Left lung (tissue), 10 donors: ENCODE results near the gene FRMD5. TPM values are rescaled to one million over a fixed set of nuclear protein-coding genes. Genes with fewer than 3 reads are reported as not detected.

Experiments used
- ATAC-seq: fragments of 200-7000 bp; cut with Tn5 transposase; one replicate; pipeline ENCODE4 v1.9.1; 2020; ENCODE audit warnings: moderate library complexity
- DNase-seq, 4 donors: peaks; one replicate each; pipeline ENCODE4 v3.0.0-alpha.2; 2013 to 2020
- H3K27ac ChIP-seq, 2 donors: fragments of 200-600 bp; sonication (generic) in 1 of 2; one replicate each; pipeline versions ENCODE4 v1.5.0 to v1.8.0; 2020 to 2021
- H3K27me3 ChIP-seq, 2 donors: fragments of 200-600 bp; sonication (generic) in 1 of 2; one replicate each; pipeline versions ENCODE4 v1.5.0 to v1.8.0; 2020 to 2021
- H3K36me3 ChIP-seq, 2 donors: fragments of 200-600 bp; sonication (generic) in 1 of 2; one replicate each; pipeline versions ENCODE4 v1.5.0 to v1.8.0; 2020 to 2021
- H3K4me1 ChIP-seq, 2 donors: fragments of 200-600 bp; one replicate each; pipeline ENCODE4 v1.8.0; 2021
- H3K4me3 ChIP-seq, 2 donors: fragments of 200-600 bp; sonication (generic) in 1 of 2; one replicate each; pipeline versions ENCODE4 v1.5.0 to v1.8.0; 2020 to 2021; ENCODE audit warnings: mild to moderate bottlenecking in 1 of 2
- H3K9me3 ChIP-seq, 2 donors: fragments of 200-600 bp; sonication (generic) in 1 of 2; one replicate each; pipeline versions ENCODE4 v1.5.0 to v1.8.0; 2020 to 2021
- CTCF ChIP-seq, 2 donors: fragments of 200-600 bp; sonication (generic) in 1 of 2; IDR thresholded peaks; one replicate each; pipeline versions ENCODE4 v1.5.0 to v1.8.0; 2021; ENCODE audit warnings: antibody characterized with exemption in 2 of 2
- intact Hi-C, 2 donors: fragments of 100-400 bp; cut with DNase I; formaldehyde crosslinking; loops; one replicate each; pipeline versions ENCODE4 v1.11.2 to v1.14.2; 2022
- polyA plus RNA-seq, 6 donors: library from polyadenylated mRNA; unstranded; fragments of 120-200 nt; gene quantifications; one replicate each; pipeline ENCODE4 v1.2.1, GENCODE V29; 2013; ENCODE audit not compliant: insufficient read length in 6 of 6
- total RNA-seq, 2 donors: library from RNA; stranded (reverse); fragmentation: NEBNext Ultra II Directional; extraction: Animal tissue kit (Norgen Biotek cat#: 25700); gene quantifications; one replicate each; pipeline ENCODE4 v1.2.1, GENCODE V29; 2021
- donor health status: DM: no; HTN: yes; CAD: no.
- donor health status: DM: no; HTN: no; CAD: no.

FRMD5 gene
- total and polyA plus RNA-seq, 8 donors, result 1.5 to 4.4 (median 2.3) TPM

GRCh38 chr15:43903864-43904290 is 291.2 kb downstream of the FRMD5 start:
- intact Hi-C loops, result loop anchor here in 1 of 2 donors (10.0 kb wide), 1 partner anchor 161 kb away; no protein-coding TSS in a partner anchor
- peak; percentile 59 to 77 for TF ChIP-seq CTCF (IDR thresholded peaks at IDR 0.05)

GRCh38 chr15:43901495-43901894 is 293.6 kb downstream of the FRMD5 start:
- TF ChIP-seq CTCF (IDR thresholded peaks at IDR 0.05), result no peak
- Histone ChIP-seq H3K27me3 (no peaks in the 10 kb centered on the region), H3K4me3 (no peak overlapping the region), H3K9me3 (no peaks in the 10 kb centered on the region), H3K36me3 (no peaks in the 10 kb centered on the region), H3K27ac (no peak overlapping the region), H3K4me1 (no peaks in the 10 kb centered on the region)
- intact Hi-C loops, result loop anchor here in 1 of 2 donors (10.0 kb wide), 1 partner anchor 163 kb away; no protein-coding TSS in a partner anchor
- DNase-seq (no peak), ATAC-seq (no peak)

More at GRCh38 chr15:43903864-43904290, 291.2 kb downstream of the FRMD5 start:
- Histone ChIP-seq H3K27me3 (no peaks in the 10 kb centered on the region), H3K27ac (no peak overlapping the region), H3K9me3 (no peaks in the 10 kb centered on the region), H3K4me3 (no peak overlapping the region), H3K4me1 (no peaks in the 10 kb centered on the region), H3K36me3 (no peaks in the 10 kb centered on the region)
- peak in 2 of 4 donors; percentile 31 to 58 for DNase-seq
- ATAC-seq, result peak; percentile 90

DNA sequence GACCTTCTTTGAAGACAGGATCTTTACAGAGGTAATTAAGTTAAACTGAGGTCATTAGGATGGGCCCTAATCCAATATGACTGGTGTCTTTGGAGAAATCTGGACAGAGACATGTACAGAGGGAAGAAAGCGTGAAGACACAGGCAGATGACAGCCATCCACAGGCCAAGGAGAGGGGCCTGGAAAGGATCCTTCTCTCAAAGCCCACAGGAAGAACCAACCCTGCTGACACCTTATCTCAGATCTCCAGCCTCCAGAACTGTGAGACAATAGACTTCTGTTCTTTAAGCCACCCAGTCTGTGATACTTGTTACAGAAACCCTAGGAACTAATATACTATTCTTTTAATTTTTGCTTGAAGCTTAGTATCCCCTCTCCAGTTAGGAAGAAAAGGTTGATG is 294.1 kb downstream of the FRMD5 start:
- no peaks in the 10 kb centered on the region for H3K9me3 ChIP-seq
- ATAC-seq (no peak), DNase-seq (no peak)
- no peak overlapping the region for H3K27ac ChIP-seq
- intact Hi-C loops, result loop anchor here in 1 of 2 donors (10.0 kb wide), 1 partner anchor 164 kb away; no protein-coding TSS in a partner anchor
- H3K27me3 ChIP-seq, result no peaks in the 10 kb centered on the region
- no peaks in the 10 kb centered on the region for H3K36me3 ChIP-seq
- no peak for TF ChIP-seq CTCF (IDR thresholded peaks at IDR 0.05)
- H3K4me1 ChIP-seq, result no peaks in the 10 kb centered on the region
- H3K4me3 ChIP-seq, result no peak overlapping the region

DNA sequence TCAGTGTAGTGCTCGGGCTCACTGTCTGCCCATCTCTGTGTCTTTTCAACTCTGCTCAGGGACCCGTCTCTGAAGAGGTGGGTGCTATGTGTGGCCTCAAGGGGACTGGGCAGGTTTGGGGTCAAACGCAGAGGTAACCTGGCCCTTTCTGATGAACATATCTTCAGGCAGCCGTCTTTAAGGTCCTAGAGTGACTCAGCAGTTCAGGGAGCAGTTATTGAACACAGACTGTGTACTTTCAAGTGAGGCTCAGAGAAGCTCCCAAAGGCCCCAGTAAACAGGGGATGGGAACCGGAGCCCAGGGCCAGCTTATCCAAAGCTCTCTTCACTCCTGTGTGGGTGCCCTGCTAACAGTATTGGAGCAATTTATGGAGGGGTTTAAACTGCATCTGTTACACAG is 295.1 kb downstream of the FRMD5 start:
- H3K36me3 ChIP-seq, result no peaks in the 10 kb centered on the region
- ATAC-seq (no peak), DNase-seq (no peak)
- H3K27me3 ChIP-seq, result no peaks in the 10 kb centered on the region
- H3K9me3 ChIP-seq, result no peaks in the 10 kb centered on the region
- H3K4me1 ChIP-seq, result no peaks in the 10 kb centered on the region
- intact Hi-C loops, result loop anchor here in 1 of 2 donors (10.0 kb wide), 1 partner anchor 165 kb away; no protein-coding TSS in a partner anchor
- TF ChIP-seq CTCF (IDR thresholded peaks at IDR 0.05), result no peak
- no peak overlapping the region for H3K4me3 ChIP-seq
- H3K27ac ChIP-seq, result no peak overlapping the region

- Histone ChIP-seq H3K27me3 (no peaks in the 10 kb centered on the region), H3K9me3 (no peaks in the 10 kb centered on the region), H3K36me3 (no peaks in the 10 kb centered on the region), H3K4me1 (no peaks in the 10 kb centered on the region), H3K4me3 (no peak overlapping the region), H3K27ac (no peak overlapping the region)
- intact Hi-C loops, result no loop called here
- TF ChIP-seq CTCF (IDR thresholded peaks at IDR 0.05), result no peak
- ATAC-seq (no peak), DNase-seq (no peak)
Measured at GRCh38 chr15:43898891-43899290, 296.2 kb downstream of the FRMD5 start.
